Skeletal muscle satellite cell (primary cell): ENCODE data around the gene CRYBA1.
"Not testable (repeated sequence)": the region's sequence is repeated elsewhere in the genome, so short reads cannot be mapped to it uniquely, and the experiment has no call there.

Source experiments
- H3K27me3 ChIP-seq: 2 replicates; pipeline ENCODE4 v1.7.0; 2013; ENCODE audit warnings: low read length; ENCODE audit not compliant: control insufficient read depth, insufficient read depth
- H3K36me3 ChIP-seq: 2 replicates; pipeline ENCODE4 v1.7.0; 2013; ENCODE audit warnings: mild to moderate bottlenecking, control low read depth, low read length; ENCODE audit not compliant: insufficient read depth
- H3K4me1 ChIP-seq: 2 replicates; pipeline ENCODE4 v1.7.0; 2013; ENCODE audit warnings: low read length; ENCODE audit not compliant: control insufficient read depth, insufficient read depth
- H3K4me2 ChIP-seq: 2 replicates; pipeline ENCODE4 v1.7.0; 2013; ENCODE audit warnings: mild to moderate bottlenecking, low read length
- H3K4me3 ChIP-seq: 2 replicates; pipeline ENCODE4 v1.7.0; 2013; ENCODE audit warnings: low read length
- H3K9ac ChIP-seq: 2 replicates; pipeline ENCODE4 v1.7.0; 2013; ENCODE audit warnings: mild to moderate bottlenecking, low read depth, low read length, moderate library complexity
- H3K9me3 ChIP-seq: replicated peaks from 2 replicates; pipeline ENCODE4 v1.7.0; 2013; ENCODE audit warnings: mild to moderate bottlenecking, control low read depth, low read length

The CRYBA1 gene

DNA sequence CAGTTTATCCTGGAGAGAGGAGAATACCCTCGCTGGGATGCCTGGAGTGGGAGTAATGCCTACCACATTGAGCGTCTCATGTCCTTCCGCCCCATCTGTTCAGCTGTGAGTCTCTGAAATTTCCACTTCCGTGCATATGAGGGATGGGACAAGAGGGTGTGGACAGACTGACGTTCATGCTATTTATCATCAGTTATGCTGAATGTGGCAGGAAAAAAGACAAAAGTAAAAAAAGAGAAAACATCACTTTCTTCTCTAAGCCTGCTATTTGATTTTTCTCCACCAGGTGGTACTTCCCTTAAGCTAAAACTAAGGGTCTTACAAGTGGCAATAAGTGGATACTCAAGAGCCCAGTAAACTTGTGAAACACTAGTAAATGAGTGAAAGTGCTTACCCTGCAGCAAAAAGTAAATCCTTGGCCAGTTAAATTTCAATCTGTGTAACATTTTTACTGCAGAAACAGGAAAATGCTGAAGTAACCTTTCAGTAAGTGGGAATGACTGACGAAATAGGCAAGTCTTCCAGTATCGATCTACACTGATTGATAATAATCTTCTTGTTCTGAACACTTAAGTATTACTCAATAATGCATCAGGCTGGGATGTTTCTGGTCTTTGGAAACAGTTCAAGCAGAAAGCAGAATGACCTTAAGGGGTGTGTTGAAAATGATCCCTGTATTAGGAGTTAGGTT is 5.6 kb downstream of the CRYBA1 start:
- no peaks in the 10 kb centered on the region for H3K27me3 ChIP-seq
- H3K4me1 ChIP-seq = peaks cover 57% of the 10 kb centered on the region
- no peak overlapping the region for H3K4me2 ChIP-seq

DNA sequence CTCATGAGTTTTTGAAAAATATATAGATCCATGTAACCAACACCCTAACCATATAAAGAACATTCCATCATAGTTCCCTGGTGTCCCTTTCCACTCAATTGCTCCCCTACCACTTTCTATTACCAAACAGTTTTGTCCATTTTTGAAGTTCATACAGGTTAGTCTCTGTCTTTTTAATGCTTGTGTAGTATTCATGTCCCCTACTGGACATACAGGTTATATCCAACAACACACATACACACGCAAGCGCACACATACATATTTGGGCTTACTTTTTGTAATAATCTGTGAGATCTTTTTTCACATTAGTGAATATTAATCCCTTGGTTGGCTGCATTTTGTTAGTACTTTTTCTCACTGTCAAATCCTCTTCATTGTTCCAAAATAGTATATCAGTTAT is 6.4 kb downstream of the CRYBA1 start:
- Histone ChIP-seq H3K9ac (no peak overlapping the region), H3K4me1 (peaks cover 65% of the 10 kb centered on the region), H3K4me2 (no peak overlapping the region), H3K36me3 (peaks cover 3% of the 10 kb centered on the region), H3K9me3 (no peaks in the 10 kb centered on the region), H3K27me3 (no peaks in the 10 kb centered on the region), H3K4me3 (no peak overlapping the region)

More for the DNA sequence above, 5.6 kb downstream of the CRYBA1 start:
- Histone ChIP-seq H3K4me3 (no peak overlapping the region), H3K9me3 (no peaks in the 10 kb centered on the region), H3K36me3 (peaks cover 3% of the 10 kb centered on the region), H3K9ac (no peak overlapping the region)

- Histone ChIP-seq H3K9me3 (no peaks in the 10 kb centered on the region), H3K36me3 (peaks cover 24% of the 10 kb centered on the region), H3K4me3 (no peak overlapping the region), H3K27me3 (no peaks in the 10 kb centered on the region), H3K9ac (peak overlapping the region; percentile 14), H3K4me1 (peaks cover 66% of the 10 kb centered on the region), H3K4me2 (no peak overlapping the region)
These were observed 9.4 kb downstream of the CRYBA1 start for GRCh38 chr17:29255926-29256522.

DNA sequence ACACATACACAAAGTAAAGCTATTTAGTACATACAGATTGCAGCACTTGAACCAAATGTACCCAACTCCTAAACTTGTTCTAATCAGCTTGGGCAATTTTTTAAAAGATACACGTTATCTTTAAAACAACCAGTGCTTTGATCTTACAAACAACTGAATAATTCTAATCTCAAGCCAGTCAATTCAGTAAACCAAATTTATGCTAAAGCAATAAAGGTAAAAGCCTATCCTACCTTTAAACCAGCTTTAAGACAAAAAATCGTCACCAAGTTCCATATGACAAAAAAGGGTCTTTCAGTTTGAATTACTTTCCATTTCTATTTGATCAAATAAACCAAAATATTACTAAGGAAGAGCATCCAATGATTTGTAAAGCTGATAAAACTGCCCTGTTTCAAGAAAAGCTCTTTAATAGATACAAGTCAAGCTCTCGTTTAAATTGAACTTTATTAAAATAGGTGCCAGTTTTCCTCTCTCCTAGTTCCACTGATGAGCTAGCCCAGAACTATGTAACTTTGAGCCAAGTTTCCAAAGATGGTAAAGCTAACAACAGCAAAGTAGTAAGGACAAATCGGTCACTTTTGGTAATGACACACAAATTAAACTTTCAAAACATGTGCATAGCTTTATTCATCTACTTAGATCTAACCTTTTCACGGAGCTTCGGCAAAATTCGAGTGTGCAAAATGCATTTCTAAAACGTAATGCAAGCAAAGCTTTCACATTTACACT is 10.2 kb downstream of the CRYBA1 start:
- peak overlapping the region; percentile 36 for H3K9ac ChIP-seq
- H3K27me3 ChIP-seq = no peaks in the 10 kb centered on the region
- peaks cover 60% of the 10 kb centered on the region for H3K4me1 ChIP-seq
- H3K9me3 ChIP-seq = no peaks in the 10 kb centered on the region
- H3K4me3 ChIP-seq = peak overlapping the region; percentile 11
- peaks cover 33% of the 10 kb centered on the region for H3K36me3 ChIP-seq
- H3K4me2 ChIP-seq = peak overlapping the region; percentile 72

- no peaks in the 10 kb centered on the region for H3K27me3 ChIP-seq
- peak overlapping the region; percentile 72 for H3K4me2 ChIP-seq
- no peaks in the 10 kb centered on the region for H3K9me3 ChIP-seq
- peaks cover 52% of the 10 kb centered on the region for H3K4me1 ChIP-seq
- H3K9ac ChIP-seq = peak overlapping the region; percentile 43
- peaks cover 40% of the 10 kb centered on the region for H3K36me3 ChIP-seq
- H3K4me3 ChIP-seq = peak overlapping the region; percentile 6
These were observed 11.1 kb downstream of the CRYBA1 start for GRCh38 chr17:29257756-29258155.

DNA sequence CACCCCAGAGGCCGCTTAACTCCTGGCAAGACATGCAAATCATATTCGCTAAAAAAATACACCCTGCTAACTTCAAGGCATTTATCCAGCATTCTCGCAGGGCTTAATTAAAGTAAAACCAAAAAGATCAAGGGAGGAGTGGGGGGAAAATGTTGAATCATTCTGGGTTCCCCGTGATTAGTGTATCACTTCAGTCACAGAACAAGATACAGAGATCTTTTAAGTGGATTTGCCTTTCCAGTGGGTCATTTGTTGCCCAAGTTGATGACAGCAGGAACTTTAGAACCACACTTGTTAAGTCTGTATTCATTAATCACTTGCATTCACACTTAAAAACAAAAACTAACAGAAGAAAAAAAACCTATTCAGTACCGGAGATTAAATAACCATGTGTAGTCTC is 17.3 kb downstream of the CRYBA1 start:
- Histone ChIP-seq H3K4me1 (peaks cover 4% of the 10 kb centered on the region), H3K9ac (no peak overlapping the region), H3K27me3 (no peaks in the 10 kb centered on the region), H3K9me3 (no peaks in the 10 kb centered on the region), H3K4me2 (no peak overlapping the region), H3K36me3 (peaks cover 75% of the 10 kb centered on the region), H3K4me3 (no peak overlapping the region)

DNA sequence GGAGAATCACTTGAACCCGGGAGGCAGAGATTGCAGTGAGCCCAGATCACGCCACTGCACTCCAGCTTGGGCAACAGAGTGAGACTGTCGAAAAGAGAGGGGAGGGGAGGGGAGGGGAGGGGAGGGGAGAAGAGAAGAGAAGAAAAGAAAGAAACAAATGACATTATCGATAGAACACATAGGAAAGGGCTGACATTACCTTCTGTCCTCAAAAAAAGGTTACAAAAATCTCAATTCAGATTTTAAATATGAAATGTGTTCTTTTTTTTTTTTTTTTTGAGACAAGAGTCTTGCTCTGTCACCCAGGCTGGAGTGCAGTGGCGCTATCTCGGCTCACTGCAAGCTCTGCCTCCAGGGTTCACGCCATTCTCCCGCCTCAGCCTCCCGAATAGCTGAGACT is 25.3 kb downstream of the CRYBA1 start:
- H3K4me2 ChIP-seq = not testable (repeated sequence)
- H3K36me3 ChIP-seq = peaks cover 69% of the 10 kb centered on the region

GRCh38 chr17:29273924-29274323 is 27.3 kb downstream of the CRYBA1 start:
- H3K4me1 ChIP-seq = no peaks in the 10 kb centered on the region
- H3K9ac ChIP-seq = no peak overlapping the region
- H3K36me3 ChIP-seq = peaks cover 77% of the 10 kb centered on the region
- H3K4me3 ChIP-seq = no peak overlapping the region
- H3K9me3 ChIP-seq = no peaks in the 10 kb centered on the region
- H3K4me2 ChIP-seq = no peak overlapping the region
- no peaks in the 10 kb centered on the region for H3K27me3 ChIP-seq

More for the DNA sequence above, 25.3 kb downstream of the CRYBA1 start:
- not testable (repeated sequence) for H3K9me3 ChIP-seq, H3K27me3 ChIP-seq, H3K4me3 ChIP-seq, H3K4me1 ChIP-seq, H3K9ac ChIP-seq

GRCh38 chr17:29278692-29279091 is 32.0 kb downstream of the CRYBA1 start:
- Histone ChIP-seq H3K4me1 (no peaks in the 10 kb centered on the region), H3K4me2 (no peak overlapping the region), H3K9ac (no peak overlapping the region), H3K4me3 (no peak overlapping the region), H3K9me3 (no peaks in the 10 kb centered on the region), H3K27me3 (no peaks in the 10 kb centered on the region), H3K36me3 (peaks cover 86% of the 10 kb centered on the region)

- peaks cover 84% of the 10 kb centered on the region for H3K36me3 ChIP-seq
- H3K4me3 ChIP-seq = no peak overlapping the region
These were observed 32.9 kb downstream of the CRYBA1 start for GRCh38 chr17:29279397-29280070.

DNA sequence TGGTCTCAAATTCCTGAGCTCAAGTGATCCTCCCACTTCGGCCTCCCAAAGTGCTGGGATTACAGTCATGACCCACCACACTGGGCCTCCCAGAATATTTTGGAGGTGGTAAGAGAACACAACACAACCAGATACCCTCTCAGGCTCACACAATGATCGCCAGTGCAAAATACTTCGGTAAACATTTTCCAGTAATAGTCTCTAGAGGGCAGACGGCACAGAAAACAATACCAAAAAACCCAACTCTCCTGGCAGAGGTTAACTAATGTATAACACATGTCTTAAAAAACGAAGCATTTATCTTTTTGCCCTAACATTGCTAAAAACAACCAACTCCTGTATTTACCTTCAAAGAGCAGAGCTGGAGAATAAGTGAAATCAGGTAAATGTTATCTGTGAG is 36.8 kb downstream of the CRYBA1 start:
- peaks cover 4% of the 10 kb centered on the region for H3K4me1 ChIP-seq
- no peaks in the 10 kb centered on the region for H3K27me3 ChIP-seq
- H3K9ac ChIP-seq = no peak overlapping the region
- H3K36me3 ChIP-seq = peaks cover 85% of the 10 kb centered on the region
- no peak overlapping the region for H3K4me3 ChIP-seq
- H3K4me2 ChIP-seq = peak overlapping the region; percentile 12
- H3K9me3 ChIP-seq = no peaks in the 10 kb centered on the region

More at GRCh38 chr17:29279397-29280070, 32.9 kb downstream of the CRYBA1 start:
- Histone ChIP-seq H3K4me2 (no peak overlapping the region), H3K4me1 (no peaks in the 10 kb centered on the region), H3K9me3 (no peaks in the 10 kb centered on the region), H3K9ac (no peak overlapping the region), H3K27me3 (no peaks in the 10 kb centered on the region)
